Stimulated activated CD4-positive, alpha-beta T cell treated with anti-CD3 and anti-CD28 coated beads, Interleukin-12 subunit alpha, Interleukin-12 subunit beta, amount 100 ng/mL, for 24 hours (primary cell): ENCODE data around the gene COL15A1.
A peak's percentile ranks its signal among the peaks of the same experiment; 100 is the strongest.

ENCODE experiments used
- DNase-seq, 2 experiments: peaks; one replicate each; pipeline ENCODE4 v3.0.0-alpha.2; 2020; ENCODE audit warnings: low read depth in 2 of 2

Gene COL15A1

DNA sequence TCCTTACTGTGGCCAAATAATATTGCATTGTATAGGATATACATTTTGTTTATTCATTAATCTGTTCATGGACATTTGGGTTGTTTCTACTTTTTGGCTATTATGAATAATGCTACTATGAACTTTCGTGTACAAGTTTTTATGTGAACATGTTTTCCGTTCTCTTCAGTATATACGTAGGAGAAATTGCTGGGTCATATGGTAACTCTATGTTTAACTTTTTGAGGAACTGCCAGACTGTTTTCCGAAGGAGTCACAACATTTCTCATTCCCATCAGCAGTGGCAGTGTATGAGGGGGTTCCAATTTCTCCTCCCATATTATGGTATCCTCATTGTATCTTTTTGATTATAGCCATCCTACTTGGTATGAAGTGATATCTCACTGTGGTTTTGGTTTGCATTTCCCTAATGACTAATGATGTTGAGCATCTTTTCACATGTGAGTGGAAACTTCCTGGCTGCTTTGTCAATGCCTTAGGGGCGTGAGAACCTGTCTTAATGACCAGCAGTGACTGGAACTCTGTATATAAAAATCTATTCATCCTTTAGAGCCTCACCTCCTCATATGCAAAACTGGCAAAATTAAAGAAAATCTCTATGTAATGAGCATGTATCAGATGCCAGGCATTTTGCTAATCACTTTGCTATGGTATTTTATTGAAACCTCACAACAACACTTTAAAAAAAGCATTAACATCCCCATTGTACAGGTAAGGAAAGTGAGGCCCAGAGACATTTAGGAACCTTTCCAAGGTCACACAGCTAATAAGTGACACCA, 113.4 kb downstream of the COL15A1 start:
- no peak for DNase-seq

DNA sequence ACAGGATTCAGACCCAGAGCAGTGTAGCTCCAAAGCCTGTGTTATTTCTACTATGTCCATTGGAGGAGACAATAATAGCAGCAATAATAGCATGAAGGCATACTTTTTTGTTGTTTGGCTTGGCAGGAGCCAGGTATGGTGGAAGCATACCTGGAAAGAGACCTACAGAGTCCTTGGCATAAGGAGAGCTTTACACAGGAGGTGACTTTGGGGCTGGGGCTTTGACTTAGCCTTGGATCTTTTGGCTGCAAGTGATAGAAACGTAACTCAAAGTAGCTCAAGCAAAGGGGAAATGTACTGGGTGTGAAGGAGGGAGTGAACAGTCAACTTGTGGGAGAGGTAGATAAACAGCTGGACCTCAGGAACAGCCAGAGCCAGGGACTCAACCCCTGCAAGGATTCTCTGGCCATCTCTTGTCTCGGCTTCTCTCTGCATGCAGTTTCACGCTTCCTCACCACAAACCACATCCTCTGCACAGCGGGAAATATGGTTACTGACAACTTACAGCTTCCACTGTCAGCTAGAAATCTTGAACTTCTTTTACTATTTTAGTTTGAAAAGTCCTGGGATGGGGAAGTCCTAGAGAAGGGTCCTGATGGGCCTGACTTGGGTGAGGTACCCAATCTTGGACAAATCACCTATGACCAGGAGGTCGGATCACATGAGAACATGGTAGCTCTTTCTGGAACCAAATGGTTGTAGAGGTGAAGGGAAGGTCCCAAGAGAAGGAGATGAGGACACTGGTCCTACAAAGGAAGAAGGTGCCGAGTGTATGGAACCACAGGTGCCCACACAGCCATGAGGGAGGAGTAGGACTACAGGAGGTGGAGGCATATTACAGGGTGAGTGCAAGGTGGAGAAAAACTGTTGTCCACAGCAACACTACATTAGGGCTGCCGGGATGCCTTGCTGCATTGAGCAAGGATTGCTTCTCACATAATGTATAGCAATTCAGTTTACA, 114.2 kb downstream of the COL15A1 start:
- DNase-seq: peak; percentile 28 to 66

DNA sequence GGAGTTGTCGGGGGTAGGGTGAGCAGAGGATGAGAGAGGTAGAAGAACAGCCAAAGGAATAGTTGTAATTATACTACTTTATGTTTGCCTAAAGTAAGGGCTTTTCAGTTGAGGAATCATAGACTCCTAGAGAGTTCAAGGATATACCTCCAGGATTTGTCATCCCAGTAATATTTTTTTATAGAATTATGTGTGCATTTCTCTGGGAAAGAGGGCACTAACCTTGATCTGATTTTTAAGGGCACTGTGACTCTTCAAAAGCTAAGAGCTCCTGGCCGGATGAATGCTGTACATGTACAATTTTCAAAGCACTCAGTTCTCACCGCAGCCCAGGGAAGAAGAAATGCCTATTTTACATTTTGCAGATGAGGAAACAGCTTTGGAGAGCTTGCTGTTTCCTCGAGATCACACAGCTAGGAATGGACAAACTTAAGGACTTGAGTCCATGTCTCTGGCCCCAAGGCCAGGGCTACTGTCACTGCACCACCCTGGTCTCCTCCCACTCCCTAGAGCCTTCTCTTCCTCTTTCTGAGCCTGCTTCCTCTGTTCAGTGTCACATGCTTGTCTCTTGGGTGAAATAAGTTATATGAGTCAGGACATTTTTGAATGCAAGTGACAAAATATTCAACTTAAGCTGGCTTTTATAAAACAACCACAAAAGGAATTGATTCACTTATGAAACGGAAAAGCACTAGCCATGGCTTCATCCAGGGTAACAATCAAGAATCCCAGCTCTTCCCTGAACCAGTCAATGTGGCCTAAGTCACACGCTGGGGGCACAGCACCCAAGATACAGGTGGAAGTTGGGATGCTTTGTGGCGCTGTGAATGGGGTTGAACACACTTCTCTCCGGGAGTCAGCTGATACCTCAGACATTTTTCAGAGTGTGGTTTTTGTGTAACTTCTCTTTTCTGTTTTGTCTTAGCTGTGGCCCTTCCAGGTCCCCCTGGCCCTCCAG, 115.5 kb downstream of the COL15A1 start:
- no peak for DNase-seq

DNA sequence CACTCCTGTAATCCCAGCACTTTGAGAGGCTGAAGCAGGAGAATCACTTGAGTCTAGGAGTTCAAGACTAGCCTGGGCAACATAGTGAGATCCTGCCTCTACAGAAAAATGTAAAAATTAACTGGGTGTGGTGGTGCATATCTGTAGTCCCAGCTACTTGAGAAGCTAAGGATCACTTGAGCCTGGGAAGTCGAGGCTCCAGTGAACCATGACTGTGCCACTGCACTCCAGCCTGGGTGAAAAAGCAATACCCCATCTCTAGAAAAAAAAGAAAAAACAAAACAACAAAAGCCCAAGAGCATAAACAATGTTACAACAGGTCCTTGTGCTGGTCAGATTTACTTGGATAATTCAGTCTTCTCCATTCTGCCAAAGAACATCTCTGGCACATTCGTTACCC, 116.9 kb downstream of the COL15A1 start:
- no peak for DNase-seq

DNA sequence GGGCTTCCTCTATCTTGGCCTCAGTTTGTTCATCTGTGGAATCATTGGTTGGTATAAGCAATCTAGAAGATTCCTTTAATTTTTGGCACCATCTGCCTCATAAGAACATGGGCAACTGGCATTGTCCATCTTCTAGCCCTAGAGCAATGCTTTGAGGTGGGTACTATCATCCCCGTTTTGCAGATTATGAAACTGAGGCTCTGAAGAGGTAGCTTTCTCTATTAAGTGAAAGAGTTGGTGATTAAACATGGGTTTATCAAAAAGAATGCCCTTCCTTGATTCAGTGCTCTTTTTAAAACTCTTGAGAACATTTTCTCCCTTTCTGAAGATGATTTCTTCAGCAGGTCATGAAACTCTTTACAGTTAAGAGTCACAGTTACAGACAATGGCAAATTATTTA, 118.8 kb downstream of the COL15A1 start:
- no peak for DNase-seq

DNA sequence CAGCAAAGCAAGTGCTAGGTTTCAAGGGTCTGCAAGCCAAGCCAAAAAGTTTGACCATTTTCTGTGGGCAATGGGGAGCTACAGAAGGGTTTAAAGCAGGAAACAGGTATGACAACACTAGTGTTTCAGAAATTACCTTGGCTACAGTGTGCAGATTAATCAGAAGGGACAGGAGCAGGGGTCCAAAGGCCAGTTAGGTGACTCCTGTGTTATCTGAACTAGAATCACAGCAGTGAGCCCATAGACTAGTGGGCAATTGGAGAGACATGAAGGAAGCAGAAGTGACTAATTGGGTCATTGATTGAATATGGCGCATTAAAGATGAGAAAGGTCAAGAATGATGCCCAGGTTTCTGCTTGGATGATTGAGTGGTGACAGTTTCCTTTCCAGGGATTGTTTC, 119.8 kb downstream of the COL15A1 start:
- no peak for DNase-seq

DNA sequence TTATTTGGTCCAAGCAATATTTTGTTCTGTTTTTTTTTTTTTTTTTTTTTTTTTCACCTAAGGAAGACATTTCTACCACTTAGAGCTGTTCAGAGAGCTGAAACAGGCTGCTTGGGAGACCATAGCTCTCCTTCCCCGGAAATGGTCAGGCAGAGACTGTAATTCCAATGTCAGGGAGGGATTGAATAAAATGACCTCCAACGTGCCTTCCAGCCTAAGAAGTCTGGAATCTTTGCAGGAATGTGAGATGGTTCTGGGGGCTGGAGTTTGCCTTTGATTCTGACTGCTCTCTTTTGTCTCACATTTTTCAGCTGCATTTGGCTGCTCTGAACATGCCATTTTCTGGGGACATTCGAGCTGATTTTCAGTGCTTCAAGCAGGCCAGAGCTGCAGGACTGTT, 122.9 kb downstream of the COL15A1 start:
- no peak for DNase-seq

DNA sequence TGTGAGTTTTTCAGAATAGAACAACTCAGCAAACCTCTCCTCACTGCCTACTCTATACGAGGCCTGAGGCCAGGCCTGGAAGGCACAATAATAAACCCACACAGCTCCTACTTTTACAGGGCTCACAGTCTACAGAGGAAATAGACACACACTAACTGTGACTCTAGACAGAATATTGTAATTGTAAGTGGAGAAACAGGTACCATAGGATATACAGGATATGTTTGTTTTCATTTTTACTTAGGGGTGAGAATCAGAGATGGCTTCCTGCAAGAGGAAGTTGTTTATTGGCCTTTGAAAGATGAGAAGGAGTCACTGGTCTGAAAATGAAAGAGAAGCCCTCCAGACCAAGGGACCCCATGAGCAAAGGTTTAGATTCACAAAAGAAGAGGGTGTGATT, 125.4 kb downstream of the COL15A1 start:
- DNase-seq: no peak

DNA sequence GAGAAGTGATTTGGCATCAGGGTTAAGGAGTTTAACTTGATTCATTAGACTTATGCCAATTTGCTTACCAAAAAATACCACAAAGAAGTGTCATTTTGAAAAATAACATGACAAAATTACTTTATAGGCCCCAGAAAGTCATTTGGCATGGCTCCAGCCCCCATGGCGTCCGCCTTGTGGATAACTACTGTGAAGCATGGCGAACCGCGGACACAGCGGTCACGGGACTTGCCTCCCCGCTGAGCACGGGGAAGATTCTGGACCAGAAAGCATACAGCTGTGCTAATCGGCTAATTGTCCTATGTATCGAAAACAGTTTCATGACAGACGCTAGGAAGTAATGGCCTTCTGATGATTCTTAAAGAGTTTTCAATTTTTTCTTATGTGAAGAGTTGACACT, 125.8 kb downstream of the COL15A1 start:
- no peak for DNase-seq

DNA sequence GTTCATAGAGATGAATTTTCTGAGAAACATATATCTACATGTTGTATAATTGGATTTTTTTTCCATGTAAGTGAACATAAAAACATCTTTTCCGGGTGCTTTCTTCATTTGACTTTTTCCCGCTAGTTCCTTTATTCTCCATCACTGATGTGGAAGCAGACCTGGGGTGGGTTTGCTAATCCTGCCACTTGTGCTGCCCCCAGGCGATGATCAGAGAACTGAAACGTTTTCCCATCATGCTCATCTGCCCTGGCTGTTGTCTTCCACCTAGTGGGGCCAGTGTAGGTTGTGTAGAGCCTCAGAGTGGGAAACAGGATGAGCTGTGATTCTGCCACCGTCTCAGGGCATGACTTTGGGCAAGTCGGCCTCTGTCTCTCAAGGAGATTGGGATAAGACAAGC, 127.0 kb downstream of the COL15A1 start:
- DNase-seq: no peak

DNA sequence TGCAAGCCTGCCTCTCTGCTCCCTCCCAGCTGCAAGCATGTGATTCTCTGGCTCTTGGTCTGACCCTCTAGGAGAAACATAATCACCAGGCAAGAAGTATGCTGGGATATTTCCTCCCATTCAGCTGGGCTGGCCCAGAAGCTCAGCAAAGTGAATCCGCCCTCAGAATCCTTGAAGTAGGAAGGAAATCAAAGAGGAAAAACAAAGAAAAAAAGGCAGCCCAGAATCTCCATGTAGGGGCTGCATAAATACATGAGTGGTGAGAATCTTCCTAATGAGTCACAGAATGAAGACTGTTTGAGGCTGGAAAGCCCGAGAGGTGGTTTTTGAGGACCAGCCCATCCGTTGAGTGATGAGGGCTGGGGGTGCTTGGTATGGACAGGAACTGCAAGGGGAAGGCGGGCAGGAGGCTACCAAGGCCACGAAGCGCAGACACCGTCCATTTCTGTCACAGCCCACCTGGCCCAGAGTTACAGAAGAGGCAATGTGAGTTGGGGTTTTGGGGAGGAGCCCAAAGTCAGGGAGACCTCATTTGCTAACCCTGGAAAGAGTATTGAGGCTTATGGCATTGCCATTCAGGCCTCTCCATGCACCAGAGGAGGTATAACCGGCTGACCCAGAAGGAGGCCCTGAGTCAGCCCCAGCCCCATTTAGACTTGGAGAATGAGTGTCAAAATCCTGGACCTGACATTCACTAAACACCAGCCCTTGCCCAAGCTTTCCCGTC, 127.8 kb downstream of the COL15A1 start:
- no peak for DNase-seq

DNA sequence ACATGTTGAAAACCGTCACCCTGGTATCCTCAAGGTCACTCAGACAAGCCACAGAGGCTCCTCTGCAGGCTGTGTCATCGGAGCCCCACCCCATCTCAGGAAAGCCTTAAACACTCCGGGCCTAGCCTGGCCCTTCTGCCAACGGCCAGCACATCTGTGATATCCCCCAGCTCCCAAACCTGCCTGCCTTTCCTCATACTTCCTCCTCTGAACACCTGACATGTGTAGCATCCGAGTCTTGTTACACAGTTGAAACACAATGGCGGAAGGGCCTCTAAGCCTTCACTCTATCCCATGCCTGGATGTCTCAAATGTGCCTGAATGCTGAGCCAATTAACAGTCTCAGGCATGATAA, 128.3 kb downstream of the COL15A1 start:
- DNase-seq: no peak

DNA sequence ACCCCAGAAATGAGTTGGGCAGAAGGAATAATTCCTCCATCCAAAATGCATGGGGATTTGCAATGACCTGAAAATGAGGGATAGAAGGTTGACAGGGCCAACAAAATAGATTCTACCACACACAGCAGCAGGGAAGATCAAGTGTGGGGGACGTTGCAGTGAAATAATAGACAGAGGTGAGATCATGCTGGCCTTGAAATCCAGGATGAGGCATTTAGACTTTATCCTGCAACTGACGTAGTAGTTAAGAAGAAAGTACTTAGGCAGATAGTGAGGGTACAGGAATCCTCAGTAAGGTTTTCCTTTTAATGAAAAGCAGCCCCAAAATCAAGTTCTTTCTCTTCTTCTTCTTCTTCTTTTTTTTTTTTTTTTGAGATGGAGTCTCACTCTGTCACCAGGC, 129.6 kb downstream of the COL15A1 start:
- no peak for DNase-seq

DNA sequence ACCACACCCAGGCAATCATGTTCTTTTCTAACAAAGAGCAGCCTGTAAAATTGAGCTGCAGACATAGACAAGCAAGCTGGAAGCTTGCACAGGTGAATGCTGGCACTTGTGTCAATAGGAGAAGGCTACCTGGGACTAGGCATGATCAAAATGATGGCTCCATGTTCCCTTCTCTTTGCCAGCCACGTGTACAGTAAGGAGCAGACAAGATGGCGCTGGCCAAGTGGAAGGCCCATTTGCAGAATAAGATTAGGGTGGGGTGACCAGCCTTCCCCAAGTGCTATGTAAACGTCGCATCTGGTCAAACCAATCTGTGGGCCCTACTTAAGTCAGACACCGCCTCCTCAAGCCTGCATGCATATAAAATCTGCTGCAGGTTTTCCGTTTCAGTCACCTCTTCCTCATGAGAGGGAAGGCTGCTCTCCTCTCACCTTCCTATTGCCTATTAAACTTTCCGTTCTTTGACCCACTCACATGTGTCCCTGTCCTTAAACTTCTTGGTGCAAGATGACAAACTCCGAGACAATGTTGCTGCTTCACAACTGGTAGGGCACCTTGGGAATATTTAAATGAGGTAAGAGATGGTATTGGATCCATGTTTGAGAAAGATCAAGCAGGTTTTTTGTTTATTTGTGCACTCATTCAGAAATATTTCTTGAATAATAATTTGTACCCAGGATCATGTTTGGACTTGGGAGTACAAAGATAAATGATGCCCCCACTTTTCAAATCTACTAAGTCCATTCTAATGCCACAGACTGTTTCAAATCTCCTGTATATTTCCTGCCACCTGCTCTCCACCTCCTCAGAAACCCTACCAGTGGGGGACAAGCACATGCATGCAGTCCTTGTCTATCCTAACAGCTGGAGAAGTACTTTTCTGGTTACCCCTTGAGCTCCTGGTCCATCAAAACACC, 130.5 kb downstream of the COL15A1 start:
- no peak for DNase-seq

DNA sequence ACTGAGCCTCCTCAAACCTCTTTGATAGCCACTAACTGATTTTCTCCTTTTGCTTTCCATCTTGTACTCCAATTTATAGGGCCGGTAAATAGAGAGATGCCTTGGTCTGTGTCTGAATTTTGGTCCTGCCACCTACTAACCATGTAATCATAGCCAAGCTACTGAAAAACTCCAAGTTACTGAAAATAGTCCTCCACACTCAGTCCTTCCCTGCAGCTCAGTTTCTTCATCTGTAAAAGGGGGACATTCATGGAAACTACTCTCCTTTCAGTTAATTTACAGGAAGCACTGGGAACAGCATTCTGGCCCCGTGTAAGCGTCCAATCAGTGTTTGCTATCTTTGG, 131.2 kb downstream of the COL15A1 start:
- no peak for DNase-seq

DNA sequence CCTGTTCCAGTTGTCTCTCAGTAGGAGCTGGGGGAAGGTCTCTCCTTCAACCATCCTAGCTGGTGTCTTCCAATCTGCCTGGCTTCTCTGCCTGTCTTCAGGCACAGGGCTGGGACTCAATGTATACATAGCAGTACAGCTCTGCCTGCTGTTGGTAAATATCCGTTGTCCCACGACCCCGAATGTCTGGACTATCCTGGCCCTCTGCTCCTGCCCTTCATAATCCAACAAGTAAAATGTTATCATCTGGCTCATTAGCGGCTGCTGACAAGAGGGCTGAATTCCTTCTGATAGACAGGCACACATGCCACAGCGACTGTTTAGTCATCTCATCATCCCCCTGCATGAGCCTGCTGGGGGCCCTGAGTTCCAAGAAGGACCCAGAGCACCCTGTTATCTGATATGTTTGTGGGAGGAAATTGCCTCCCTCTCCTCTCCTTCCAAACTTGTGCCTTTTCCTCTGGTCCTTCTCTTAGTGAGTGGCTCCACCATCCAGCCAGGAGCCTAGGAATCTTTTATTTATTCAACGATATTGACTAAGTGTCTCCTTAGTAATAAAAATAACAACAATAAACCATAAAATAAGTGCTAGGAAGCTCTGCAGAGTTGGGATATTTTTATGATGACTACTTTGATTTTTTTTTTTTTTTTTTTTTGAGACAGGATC, 131.7 kb downstream of the COL15A1 start:
- DNase-seq: no peak

DNA sequence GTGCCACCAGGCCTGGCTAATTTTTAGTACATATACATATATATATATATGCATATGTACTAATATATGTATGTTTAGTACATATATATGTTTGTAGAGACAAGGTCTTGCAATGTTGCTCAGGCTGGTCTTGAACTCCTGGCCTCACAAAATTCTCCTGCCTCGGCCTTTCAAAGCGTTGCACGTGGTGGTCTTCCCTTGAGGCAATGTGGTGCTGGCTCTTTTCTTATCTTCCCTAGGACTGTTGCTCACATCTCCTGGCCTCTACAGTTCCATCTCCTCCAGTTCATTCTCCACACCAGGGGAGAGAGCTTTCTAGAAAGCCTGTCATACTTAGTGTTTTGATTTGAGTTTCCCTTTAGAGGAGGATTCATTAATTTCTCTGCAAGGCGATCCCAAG, 132.3 kb downstream of the COL15A1 start:
- DNase-seq: no peak

DNA sequence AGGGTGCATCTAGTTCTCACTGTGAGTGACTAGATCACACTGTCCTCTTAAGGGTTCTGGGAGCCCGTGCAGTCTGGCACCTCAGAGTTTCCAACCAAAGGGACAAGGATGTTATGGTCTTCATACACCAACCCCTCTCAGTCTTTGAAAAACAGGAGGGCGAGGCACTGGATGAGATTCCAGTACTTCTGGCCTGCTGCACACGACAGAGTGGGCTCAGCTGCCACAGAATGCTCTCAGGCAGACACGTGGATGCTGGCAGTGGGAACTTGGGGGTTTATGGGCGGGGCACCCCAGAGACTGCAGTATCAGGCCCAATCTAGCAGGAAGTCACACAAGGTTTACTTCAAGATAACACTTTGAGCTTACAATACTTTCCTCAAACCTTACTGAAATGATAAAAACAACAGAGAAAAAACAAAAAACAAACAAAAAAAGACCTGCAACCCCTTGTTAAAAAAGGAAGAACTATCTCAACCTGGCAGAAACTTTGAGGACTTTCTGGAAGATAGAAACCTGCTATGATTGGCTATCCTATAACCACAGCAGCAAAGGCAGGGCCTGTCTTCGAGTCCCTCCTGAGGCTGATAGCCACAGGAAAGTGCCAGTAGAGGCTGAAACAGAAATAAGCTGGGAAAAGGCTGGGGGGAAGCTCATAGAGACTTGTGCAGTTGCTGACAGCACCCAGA, 132.9 kb downstream of the COL15A1 start:
- no peak for DNase-seq

DNA sequence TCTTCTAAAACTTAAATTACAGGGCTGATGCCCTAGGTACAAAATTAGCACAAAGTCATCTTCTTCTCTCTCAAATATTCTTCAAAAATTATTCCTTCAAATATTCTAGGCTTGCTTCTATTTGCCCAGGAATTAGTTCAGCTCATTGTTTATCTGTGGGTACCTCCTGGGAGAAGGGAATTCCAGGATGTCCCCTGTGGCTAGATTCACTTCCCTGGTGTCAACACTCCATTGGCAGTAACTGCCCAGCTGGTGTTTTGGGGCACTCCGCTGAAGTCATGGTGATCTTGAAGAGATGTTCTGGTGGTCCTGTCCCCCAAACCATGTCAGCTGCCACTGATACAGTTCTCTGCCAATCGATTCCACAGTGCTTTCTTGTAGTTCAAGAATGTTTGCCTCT, 135.0 kb downstream of the COL15A1 start:
- DNase-seq: no peak
